Transverse colon (tissue), 4 donors: ENCODE measurements around the gene FAM25C. TPM values are rescaled to one million over a fixed set of nuclear protein-coding genes. Genes with fewer than 3 reads are reported as not detected.
"Not testable (repeated sequence)": the region's sequence is repeated elsewhere in the genome, so short reads cannot be mapped to it uniquely, and the experiment has no call there.

Experiments
- DNase-seq: peaks from one replicate; pipeline ENCODE4 v3.0.0-alpha.2; 2019
- H3K27ac ChIP-seq, 4 donors: fragments of 200-600 bp; sonication (generic); 2 replicates each; pipeline ENCODE4 v1.5.1; 2016 to 2018; ENCODE audit warnings: inconsistent platforms in 4 of 4
- H3K27me3 ChIP-seq: fragments of 200-600 bp; sonication (generic); 2 replicates; pipeline ENCODE4 v1.5.1; 2017; ENCODE audit warnings: inconsistent platforms
- H3K36me3 ChIP-seq, 4 donors: fragments of 200-600 bp; sonication (generic); 2 replicates each; pipeline ENCODE4 v1.5.1; 2017 to 2019; ENCODE audit warnings: inconsistent platforms in 4 of 4
- H3K4me1 ChIP-seq, 4 donors: fragments of 200-600 bp; sonication (generic); 2 replicates each; pipeline ENCODE4 v1.5.1; 2017 to 2020; ENCODE audit warnings: inconsistent platforms in 4 of 4
- H3K4me3 ChIP-seq, 4 donors: fragments of 200-600 bp; sonication (generic); 1 replicate in 1 of 4; 2 replicates in 3 of 4; pipeline versions ENCODE4 v1.5.1 to v1.6.1; 2017 to 2019; ENCODE audit warnings: inconsistent platforms in 4 of 4
- H3K9me3 ChIP-seq, 2 donors: fragments of 200-600 bp; sonication (generic); 2 replicates each; pipeline ENCODE4 v1.5.1; 2017 to 2019; ENCODE audit warnings: inconsistent platforms in 2 of 2
- WGBS, 2 donors: methylation state at CpG; one replicate each; pipeline ENCODE4 v1.1.5; 2018; ENCODE audit warnings: low coverage in 1 of 2; 5-methylcytosine and 5-hydroxymethylcytosine counted together
- in situ Hi-C, 4 donors: fragments of 200-750 bp; cut with MboI; loops; one replicate each; pipeline versions ENCODE4 v1.15.0 to v1.15.1; 2017; ENCODE audit warnings: low sequenced_read_pairs in 3 of 4, low pct_ligation_motif_present in 1 of 4, low pct_unique_long_range_greater_than_20kb in 1 of 4
- intact Hi-C: fragments of 100-400 bp; cut with DNase I; formaldehyde crosslinking; loops from one replicate; pipeline ENCODE4 v1.15.1; 2023; ENCODE audit warnings: low total_unique reads
- total RNA-seq, 4 donors: library from RNA; depleted of rRNA; stranded (reverse); fragments of >200 nt; gene quantifications; one replicate each; pipeline ENCODE4 v1.1.0, GENCODE V29; 2016

FAM25C gene
- total RNA-seq, 4 donors from 2014 or later, result not detected

- intact Hi-C loops, H3K36me3 ChIP-seq, DNase-seq, H3K4me1 ChIP-seq, in situ Hi-C loops, H3K4me3 ChIP-seq, H3K27me3 ChIP-seq, H3K9me3 ChIP-seq, H3K27ac ChIP-seq: not testable (repeated sequence)
- WGBS, 2 donors, result 9% methylated on average over 6 of the region's 49 CpGs; no CpG with 5 or more reads in 1 of the 2 donors
Measured at GRCh38 chr10:47986413-47987230, 13.0 kb downstream of the FAM25C start.

- H3K27me3 ChIP-seq, H3K36me3 ChIP-seq, H3K4me3 ChIP-seq, DNase-seq, H3K27ac ChIP-seq, H3K9me3 ChIP-seq, H3K4me1 ChIP-seq, in situ Hi-C loops, intact Hi-C loops: not testable (repeated sequence)
- WGBS, 2 donors, result 68% methylated on average over 2 of the region's 3 CpGs; no CpG with 5 or more reads in 1 of the 2 donors
Measured at GRCh38 chr10:47975409-47975808, 24.2 kb downstream of the FAM25C start.

- intact Hi-C loops, H3K36me3 ChIP-seq, DNase-seq, H3K9me3 ChIP-seq, H3K27me3 ChIP-seq, in situ Hi-C loops, H3K4me1 ChIP-seq, H3K4me3 ChIP-seq, H3K27ac ChIP-seq: not testable (repeated sequence)
Measured at GRCh38 chr10:47973131-47973530, 26.5 kb downstream of the FAM25C start.

- H3K27me3 ChIP-seq, H3K4me1 ChIP-seq, H3K27ac ChIP-seq, H3K4me3 ChIP-seq, in situ Hi-C loops, H3K9me3 ChIP-seq, H3K36me3 ChIP-seq, DNase-seq, intact Hi-C loops: not testable (repeated sequence)
- WGBS, 2 donors, result no CpG with 5 or more reads among the region's 2 CpGs
Measured at GRCh38 chr10:47972077-47972476, 27.5 kb downstream of the FAM25C start.

- intact Hi-C loops, result not testable (repeated sequence)
- WGBS, 2 donors, result no CpG with 5 or more reads among the region's 5 CpGs
Measured at GRCh38 chr10:47971598-47971997, 28.0 kb downstream of the FAM25C start.

GRCh38 chr10:47970047-47970446 lies 29.5 kb downstream of the FAM25C start:
- in situ Hi-C loops, H3K27me3 ChIP-seq, DNase-seq, H3K4me1 ChIP-seq, H3K9me3 ChIP-seq, H3K36me3 ChIP-seq, H3K4me3 ChIP-seq, intact Hi-C loops, H3K27ac ChIP-seq: not testable (repeated sequence)
- 50 to 79% methylated on average over 1 to 3 of the region's 3 CpGs for WGBS, 2 donors

More at GRCh38 chr10:47971598-47971997, 28.0 kb downstream of the FAM25C start:
- H3K4me1 ChIP-seq, in situ Hi-C loops, H3K36me3 ChIP-seq, H3K27ac ChIP-seq, H3K27me3 ChIP-seq, H3K9me3 ChIP-seq, H3K4me3 ChIP-seq, DNase-seq: not testable (repeated sequence)

GRCh38 chr10:47968988-47969387 lies 30.6 kb downstream of the FAM25C start:
- H3K36me3 ChIP-seq, DNase-seq, H3K27me3 ChIP-seq, H3K27ac ChIP-seq, H3K9me3 ChIP-seq, intact Hi-C loops, in situ Hi-C loops, H3K4me3 ChIP-seq, H3K4me1 ChIP-seq: not testable (repeated sequence)
- WGBS, 2 donors, result 76% methylated on average over 6 of the region's 6 CpGs; no CpG with 5 or more reads in 1 of the 2 donors

- H3K4me3 ChIP-seq, DNase-seq, in situ Hi-C loops, intact Hi-C loops, H3K9me3 ChIP-seq, H3K27me3 ChIP-seq, H3K36me3 ChIP-seq, H3K27ac ChIP-seq, H3K4me1 ChIP-seq: not testable (repeated sequence)
- 90% methylated on average over 2 of the region's 14 CpGs; no CpG with 5 or more reads in 1 of the 2 donors for WGBS, 2 donors
Measured at GRCh38 chr10:47964280-47965063, 35.1 kb downstream of the FAM25C start.

GRCh38 chr10:47962785-47963184 lies 36.8 kb downstream of the FAM25C start:
- DNase-seq, H3K4me1 ChIP-seq, H3K27ac ChIP-seq, H3K27me3 ChIP-seq, H3K36me3 ChIP-seq, intact Hi-C loops, H3K9me3 ChIP-seq, in situ Hi-C loops, H3K4me3 ChIP-seq: not testable (repeated sequence)
- no CpG with 5 or more reads among the region's 5 CpGs for WGBS, 2 donors

GRCh38 chr10:47960699-47961098 lies 38.9 kb downstream of the FAM25C start:
- intact Hi-C loops, result not testable (repeated sequence)

More at GRCh38 chr10:47960699-47961098, 38.9 kb downstream of the FAM25C start:
- H3K4me1 ChIP-seq, in situ Hi-C loops, H3K36me3 ChIP-seq, H3K27me3 ChIP-seq, H3K4me3 ChIP-seq, H3K27ac ChIP-seq, H3K9me3 ChIP-seq, DNase-seq: not testable (repeated sequence)
- WGBS, 2 donors, result no CpG with 5 or more reads among the region's 2 CpGs
